ENCODE data around the gene NATD1. TPM values are rescaled to one million over a fixed set of nuclear protein-coding genes. Genes with fewer than 3 reads are reported as not detected.
A peak's percentile ranks its signal among the peaks of the same experiment; 100 is the strongest.

The NATD1 gene
- total RNA-seq, 1 donor from 2014 or later: 4.2 TPM

DNA sequence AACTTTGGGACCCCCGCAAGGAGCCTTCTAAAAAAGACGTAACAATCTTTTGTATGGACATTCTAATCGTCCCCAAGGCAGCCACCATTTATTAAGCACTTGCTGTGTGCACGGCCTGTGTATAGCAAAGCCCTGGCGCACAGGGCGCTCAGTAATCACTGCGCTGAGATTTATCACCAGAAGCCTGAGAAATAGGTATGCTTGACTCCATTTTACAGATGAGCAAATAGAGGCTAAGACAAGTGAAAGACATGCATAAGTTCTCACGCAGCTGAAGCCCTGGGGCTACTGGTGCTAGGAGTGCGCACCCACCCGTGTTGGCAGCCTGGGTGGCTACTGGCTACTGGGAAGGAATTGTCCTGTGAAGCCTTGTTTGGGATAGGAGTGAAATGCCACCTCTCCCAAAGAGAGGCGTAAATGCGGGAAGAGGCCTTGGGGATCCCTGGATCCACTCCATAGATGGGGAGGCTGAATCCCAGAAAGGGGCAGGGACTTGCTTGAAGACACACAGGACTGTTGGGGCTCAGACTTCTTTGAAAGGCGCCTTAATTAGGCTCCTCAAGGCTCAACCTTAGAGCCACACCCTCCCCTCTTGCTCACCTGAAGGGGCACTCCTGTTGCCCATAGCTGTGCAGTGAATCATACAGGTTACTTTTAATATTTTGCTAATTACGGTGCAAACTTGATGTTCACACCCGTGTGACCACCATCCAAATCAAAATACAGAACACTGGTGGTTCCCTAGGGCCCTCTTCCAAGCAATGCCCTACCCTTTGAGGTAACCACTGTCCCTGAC lies 634 bp upstream of the NATD1 start:
- H3K4me3 ChIP-seq: peak overlapping the region; percentile 56 to 75
- intact Hi-C loops (cut with DNase I): loop anchor here (10.0 kb wide), 1 partner anchor 251 kb away; no protein-coding TSS in a partner anchor

GRCh38 chr17:21252289-21252795 lies 868 bp downstream of the NATD1 start:
- no peak for TF ChIP-seq POLR2AphosphoS5 (IDR thresholded peaks at IDR 0.05; ENCODE audit: insufficient read depth in 1 of 2, low read depth in 1 of 2)
- TF ChIP-seq, protein P1, sequence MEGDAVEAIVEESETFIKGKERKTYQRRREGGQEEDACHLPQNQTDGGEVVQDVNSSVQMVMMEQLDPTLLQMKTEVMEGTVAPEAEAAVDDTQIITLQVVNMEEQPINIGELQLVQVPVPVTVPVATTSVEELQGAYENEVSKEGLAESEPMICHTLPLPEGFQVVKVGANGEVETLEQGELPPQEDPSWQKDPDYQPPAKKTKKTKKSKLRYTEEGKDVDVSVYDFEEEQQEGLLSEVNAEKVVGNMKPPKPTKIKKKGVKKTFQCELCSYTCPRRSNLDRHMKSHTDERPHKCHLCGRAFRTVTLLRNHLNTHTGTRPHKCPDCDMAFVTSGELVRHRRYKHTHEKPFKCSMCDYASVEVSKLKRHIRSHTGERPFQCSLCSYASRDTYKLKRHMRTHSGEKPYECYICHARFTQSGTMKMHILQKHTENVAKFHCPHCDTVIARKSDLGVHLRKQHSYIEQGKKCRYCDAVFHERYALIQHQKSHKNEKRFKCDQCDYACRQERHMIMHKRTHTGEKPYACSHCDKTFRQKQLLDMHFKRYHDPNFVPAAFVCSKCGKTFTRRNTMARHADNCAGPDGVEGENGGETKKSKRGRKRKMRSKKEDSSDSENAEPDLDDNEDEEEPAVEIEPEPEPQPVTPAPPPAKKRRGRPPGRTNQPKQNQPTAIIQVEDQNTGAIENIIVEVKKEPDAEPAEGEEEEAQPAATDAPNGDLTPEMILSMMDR (IDR thresholded peaks at IDR 0.05): no peak
- no peak for TF ChIP-seq POLR2A (IDR thresholded peaks at IDR 0.05)
- intact Hi-C loops (cut with DNase I): loop anchor here (10.0 kb wide), 1 partner anchor 252 kb away; no protein-coding TSS in a partner anchor

More for the DNA sequence above, 634 bp upstream of the NATD1 start:
- peak overlapping the region; percentile 76 for H3K27ac ChIP-seq
- peaks cover 32% of the 10 kb centered on the region for H3K4me1 ChIP-seq
- no peak for TF ChIP-seq POLR2A (IDR thresholded peaks at IDR 0.05)
- TF ChIP-seq POLR2AphosphoS5 (IDR thresholded peaks at IDR 0.05; ENCODE audit: insufficient read depth in 1 of 2, low read depth in 1 of 2): no peak
- TF ChIP-seq, protein P1 (IDR thresholded peaks at IDR 0.05): no peak
- H3K36me3 ChIP-seq: no peaks in the 10 kb centered on the region
- no peaks in the 10 kb centered on the region for H3K27me3 ChIP-seq
- no peaks in the 10 kb centered on the region for H3K9me3 ChIP-seq
- DNase-seq (ENCODE audit: extremely low spot score in 2 of 2): no peak

GRCh38 chr17:21251337-21252010 lies 1.7 kb downstream of the NATD1 start:
- DNase-seq (ENCODE audit: extremely low spot score in 2 of 2): no peak
- intact Hi-C loops (cut with DNase I): loop anchor here (10.0 kb wide), 1 partner anchor 253 kb away; no protein-coding TSS in a partner anchor
- Histone ChIP-seq H3K27me3 (no peaks in the 10 kb centered on the region), H3K27ac (no peak overlapping the region), H3K4me3 (peak overlapping the region in 1 of 2 donors; percentile 10), H3K9me3 (no peaks in the 10 kb centered on the region), H3K4me1 (peaks cover 32% of the 10 kb centered on the region), H3K36me3 (no peaks in the 10 kb centered on the region)
- TF ChIP-seq, protein P1 (IDR thresholded peaks at IDR 0.05): no peak
- TF ChIP-seq POLR2A (IDR thresholded peaks at IDR 0.05) (no peak), POLR2AphosphoS5 (IDR thresholded peaks at IDR 0.05; ENCODE audit: insufficient read depth in 1 of 2, low read depth in 1 of 2) (no peak)

More at GRCh38 chr17:21252289-21252795, 868 bp downstream of the NATD1 start:
- Histone ChIP-seq H3K4me3 (peak overlapping the region; percentile 56 to 75), H3K27me3 (no peaks in the 10 kb centered on the region), H3K27ac (peak overlapping the region; percentile 72), H3K4me1 (peaks cover 32% of the 10 kb centered on the region), H3K36me3 (no peaks in the 10 kb centered on the region), H3K9me3 (no peaks in the 10 kb centered on the region)
- DNase-seq (ENCODE audit: extremely low spot score in 2 of 2): no peak

GRCh38 chr17:21250854-21251253 lies 2.4 kb downstream of the NATD1 start:
- Histone ChIP-seq H3K9me3 (no peaks in the 10 kb centered on the region), H3K27me3 (no peaks in the 10 kb centered on the region), H3K27ac (no peak overlapping the region), H3K4me3 (no peak overlapping the region), H3K36me3 (no peaks in the 10 kb centered on the region), H3K4me1 (peaks cover 32% of the 10 kb centered on the region)
- intact Hi-C loops (cut with DNase I): loop anchor here (10.0 kb wide), 1 partner anchor 254 kb away; no protein-coding TSS in a partner anchor
- TF ChIP-seq, protein P1 (IDR thresholded peaks at IDR 0.05): no peak
- no peak for TF ChIP-seq POLR2A (IDR thresholded peaks at IDR 0.05)
- TF ChIP-seq POLR2AphosphoS5 (IDR thresholded peaks at IDR 0.05; ENCODE audit: insufficient read depth in 1 of 2, low read depth in 1 of 2): no peak
- no peak for DNase-seq (ENCODE audit: extremely low spot score in 2 of 2)
